Skin of body (tissue), 2 donors: ENCODE data around the gene ABCA10. TPM values are rescaled to one million over a fixed set of nuclear protein-coding genes. Genes with fewer than 3 reads are reported as not detected.
"Not testable (repeated sequence)": the region's sequence is repeated elsewhere in the genome, so short reads cannot be mapped to it uniquely, and the experiment has no call there.

ENCODE experiments used
- DNase-seq: peaks from one replicate; lab custom pipeline; 2025; lab: John Stamatoyannopoulos, UW
- total RNA-seq: library from RNA; depleted of rRNA; stranded (reverse); fragments of >200 nt; gene quantifications from one replicate; pipeline ENCODE4 v1.2.3, GENCODE V29; 2014

Gene ABCA10
- total RNA-seq, 1 donor from 2014 or later: 28.8 TPM

DNA sequence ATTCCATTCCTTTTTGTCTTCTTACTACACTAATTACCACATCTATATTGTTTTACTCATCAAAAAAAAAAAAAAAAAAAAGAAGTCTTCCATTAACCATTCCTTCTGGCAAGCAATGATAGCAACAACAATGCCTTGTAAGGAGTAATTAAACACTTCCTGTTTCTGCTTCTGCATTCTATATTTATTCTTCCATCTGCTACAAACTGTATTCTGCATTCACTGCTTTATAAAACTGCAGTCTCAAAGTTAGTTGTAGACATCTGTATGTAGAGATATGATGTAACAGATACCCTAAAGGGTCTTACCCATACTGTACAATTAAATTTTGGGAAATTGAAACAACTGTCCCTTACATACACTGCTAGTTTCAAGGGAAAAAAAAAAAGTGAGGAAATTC, 58.2 kb downstream of the ABCA10 start:
- DNase-seq: peak; percentile 8

DNA sequence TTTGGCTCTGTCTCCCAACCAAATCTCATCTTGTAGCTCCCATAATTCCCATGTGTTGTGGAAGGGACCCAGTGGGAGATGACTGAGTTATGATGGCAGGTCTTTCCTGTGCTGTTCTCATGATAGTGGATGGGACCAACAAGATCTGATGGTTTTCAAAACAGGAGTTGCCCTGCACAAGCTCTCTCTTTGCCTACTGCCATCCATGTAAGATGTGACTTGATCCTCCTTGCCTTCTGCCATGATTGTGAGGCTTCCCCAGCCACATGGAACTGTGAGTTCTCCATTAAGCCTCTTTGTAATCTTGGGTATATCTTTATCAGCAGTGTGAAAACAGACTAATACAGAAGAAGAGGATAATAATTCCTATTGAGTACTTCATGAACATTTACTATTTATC, 60.0 kb downstream of the ABCA10 start:
- not testable (repeated sequence) for DNase-seq

DNA sequence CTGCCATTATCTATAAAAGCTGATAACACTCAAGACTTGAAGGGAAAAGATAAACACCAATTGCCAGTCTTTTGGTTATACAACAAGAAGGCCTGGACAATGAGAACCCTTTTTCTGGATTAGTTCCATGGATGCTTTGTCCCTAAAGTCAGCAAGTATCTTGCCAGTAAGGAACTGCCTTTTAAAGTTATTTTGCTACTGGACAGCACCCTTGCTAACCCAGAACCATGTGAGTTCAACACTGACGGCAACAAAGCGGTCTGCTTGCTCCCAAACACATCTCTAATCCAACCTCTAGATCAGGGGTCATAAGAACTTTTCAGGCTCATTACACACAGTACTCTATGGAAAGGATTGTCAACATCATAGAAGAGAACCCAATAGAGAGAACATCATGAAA, 61.7 kb downstream of the ABCA10 start:
- no peak for DNase-seq

DNA sequence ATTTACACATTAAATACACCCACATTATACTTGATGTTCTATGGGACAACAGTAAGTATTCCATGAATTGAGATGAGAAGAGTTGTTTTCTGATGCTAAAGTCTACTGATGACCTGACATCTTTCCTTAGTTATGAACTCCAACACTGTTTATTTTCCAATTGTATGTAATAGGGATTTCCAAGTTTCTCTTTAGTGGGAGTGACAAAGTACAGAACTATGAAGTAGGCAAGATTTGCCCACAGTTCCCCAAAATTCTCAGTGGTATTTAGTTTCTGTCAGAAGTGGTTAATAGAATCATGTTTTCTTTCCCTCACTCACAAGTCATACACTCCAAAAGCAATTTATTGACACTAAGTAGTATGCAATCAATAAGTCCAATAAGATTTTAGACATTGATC, 64.4 kb downstream of the ABCA10 start:
- no peak for DNase-seq

DNA sequence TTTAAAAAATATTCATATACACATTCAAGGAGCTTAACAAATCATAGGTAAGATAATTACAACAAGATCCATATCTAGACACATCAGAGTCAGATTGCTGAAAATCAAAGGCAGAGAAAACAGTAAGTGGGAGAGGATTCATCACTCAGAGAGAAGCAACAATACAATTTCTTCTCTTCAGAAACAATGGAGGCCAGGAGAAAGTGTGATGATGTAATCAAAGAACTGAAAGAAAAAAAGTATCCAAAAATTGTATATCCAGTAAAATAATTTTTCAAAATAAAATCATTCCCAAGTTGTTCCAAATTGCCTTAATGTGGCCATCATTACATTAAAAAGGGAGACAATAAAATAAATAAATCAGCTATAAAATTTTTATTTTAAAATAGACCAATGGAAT, 69.2 kb downstream of the ABCA10 start:
- DNase-seq: no peak

DNA sequence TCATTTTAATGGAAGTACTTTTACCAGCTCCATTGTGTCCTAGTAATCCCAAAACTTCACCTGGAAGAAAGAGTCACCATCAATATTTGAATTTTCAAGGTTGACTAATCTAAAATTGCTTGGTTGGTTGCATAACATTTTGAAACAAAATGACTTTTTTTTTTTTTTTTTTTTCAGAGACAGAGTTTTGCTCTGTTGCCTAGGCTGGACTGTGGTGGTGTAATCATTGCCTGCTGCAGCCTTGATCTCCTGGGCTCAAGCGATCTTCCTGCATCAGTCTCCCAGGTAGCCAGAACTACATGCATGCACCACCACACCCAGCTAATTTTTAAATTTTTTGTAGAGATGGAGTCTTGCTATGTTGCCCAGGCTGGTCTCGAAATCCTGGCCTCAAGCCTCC, 74.4 kb downstream of the ABCA10 start:
- DNase-seq: no peak

DNA sequence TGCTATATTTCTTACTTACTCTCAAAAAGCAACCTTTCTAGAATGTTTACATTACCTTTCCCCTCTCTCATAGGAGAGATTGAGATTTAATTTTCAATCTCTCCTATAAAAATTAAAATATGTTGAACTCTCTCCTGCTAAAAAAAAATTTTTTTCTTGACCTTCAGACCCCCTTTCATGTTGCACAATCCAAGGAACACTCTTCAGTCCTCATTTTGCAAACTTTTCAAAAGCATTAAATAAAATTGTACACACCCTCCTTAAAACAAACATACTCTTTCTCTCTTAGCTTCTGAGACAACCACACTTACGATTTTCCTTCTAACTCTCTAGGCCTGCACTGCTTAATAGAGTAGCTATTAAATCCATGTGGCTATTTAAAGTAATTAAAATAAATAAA, 78.3 kb downstream of the ABCA10 start:
- no peak for DNase-seq

DNA sequence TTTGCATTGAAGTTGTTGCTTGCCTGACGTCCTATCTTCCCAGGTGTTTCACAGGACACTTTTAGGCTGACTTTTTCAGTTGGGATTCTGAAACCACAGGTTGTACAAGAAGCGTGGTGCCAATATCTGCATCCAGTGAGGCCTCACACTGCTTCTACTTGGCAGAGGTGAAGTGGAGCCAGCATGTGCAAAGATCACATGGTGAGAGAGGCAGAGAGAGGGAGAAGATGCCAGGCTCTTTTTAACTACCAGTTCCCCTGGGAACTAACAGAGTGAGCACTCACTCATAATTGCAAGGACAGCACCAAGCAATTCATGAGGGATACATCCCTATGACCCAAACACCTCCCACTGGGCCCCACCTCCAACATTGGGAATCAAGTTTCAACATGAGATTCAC, 81.2 kb downstream of the ABCA10 start:
- DNase-seq: no peak

DNA sequence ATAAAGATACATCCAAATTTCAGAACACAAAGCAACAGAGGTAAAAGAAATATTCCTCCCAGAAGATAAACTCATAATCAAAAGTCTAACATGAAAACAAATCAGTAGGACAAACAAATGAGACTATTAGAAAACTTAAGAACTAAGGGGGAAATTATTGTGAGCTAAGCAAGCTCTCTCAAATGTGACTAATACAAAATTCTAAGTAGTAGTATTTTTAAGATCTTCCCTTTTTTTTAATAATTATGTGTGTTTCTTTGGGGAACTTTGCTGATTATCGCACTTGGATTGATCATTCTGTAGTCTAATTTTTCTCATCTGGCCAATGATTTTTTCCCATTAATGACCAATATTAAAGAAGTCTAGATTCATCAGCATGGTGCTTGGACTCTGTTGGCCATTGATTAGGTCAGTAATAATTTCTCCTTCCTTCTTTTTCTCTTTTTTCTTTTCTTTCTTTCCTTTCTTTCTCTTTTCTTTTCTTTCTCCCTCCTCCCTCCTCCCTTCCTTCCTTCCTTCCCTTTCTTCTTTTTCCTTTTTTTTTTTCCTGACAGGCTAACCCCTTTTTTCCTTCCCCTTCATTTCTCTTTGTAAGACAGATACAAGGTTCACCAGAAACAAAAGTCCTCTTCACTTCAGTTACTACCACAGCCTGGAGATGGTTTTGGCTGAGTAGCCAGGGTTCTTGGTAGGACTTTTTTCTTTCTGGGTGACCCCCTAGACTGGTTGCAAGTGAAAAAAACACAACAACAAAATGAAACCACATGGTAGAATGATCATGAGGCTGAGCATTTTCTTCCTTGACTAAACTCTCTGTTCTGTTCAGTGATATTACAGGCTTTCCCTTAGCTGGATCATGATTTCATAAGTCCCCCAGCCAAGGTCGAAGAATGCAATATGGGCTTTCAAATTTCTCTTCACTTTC, 84.0 kb downstream of the ABCA10 start:
- no peak for DNase-seq

DNA sequence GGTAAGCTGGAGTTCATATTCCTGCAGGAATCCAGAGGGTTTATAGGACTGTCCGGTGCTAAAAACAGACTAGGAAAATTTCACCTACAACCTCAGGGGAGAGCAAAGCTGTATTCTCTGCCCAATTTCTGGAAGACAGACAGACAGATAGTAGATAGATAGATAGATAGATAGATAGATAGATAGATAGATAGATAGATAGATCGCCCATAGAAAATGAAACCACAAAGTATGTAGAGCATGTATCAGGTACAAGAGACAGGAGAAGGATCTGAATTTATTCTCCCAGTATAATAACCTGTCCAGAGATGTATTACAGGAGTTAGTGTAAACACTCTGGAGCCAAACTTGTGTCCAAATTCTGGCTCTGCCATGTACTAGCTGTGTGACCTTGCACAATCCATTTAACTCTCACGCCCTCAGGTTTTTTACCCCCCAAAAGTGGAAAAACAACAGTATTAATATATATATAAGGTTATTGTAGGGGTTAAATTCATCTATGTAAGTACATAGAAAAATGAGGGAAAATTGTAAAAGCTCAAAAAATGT, 84.9 kb downstream of the ABCA10 start:
- DNase-seq: no peak

DNA sequence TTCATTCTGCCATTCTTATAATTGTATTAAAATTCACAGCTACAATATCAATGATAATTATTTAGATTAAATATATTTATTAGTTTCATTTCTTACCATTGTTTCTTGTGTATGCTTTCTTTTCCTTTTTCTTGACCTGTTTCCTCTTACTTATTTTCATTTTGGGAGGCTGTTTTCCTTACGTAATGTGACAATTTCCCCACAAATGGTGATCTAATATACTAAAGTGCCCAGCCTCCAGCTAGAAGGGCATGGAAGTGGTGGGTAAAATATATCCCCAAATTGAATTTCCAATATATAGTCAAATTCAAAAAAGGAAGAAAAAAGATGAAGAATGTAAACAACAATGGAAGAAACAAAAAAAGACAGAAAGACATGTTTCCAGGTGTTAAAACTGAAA, 85.5 kb downstream of the ABCA10 start:
- DNase-seq: no peak

DNA sequence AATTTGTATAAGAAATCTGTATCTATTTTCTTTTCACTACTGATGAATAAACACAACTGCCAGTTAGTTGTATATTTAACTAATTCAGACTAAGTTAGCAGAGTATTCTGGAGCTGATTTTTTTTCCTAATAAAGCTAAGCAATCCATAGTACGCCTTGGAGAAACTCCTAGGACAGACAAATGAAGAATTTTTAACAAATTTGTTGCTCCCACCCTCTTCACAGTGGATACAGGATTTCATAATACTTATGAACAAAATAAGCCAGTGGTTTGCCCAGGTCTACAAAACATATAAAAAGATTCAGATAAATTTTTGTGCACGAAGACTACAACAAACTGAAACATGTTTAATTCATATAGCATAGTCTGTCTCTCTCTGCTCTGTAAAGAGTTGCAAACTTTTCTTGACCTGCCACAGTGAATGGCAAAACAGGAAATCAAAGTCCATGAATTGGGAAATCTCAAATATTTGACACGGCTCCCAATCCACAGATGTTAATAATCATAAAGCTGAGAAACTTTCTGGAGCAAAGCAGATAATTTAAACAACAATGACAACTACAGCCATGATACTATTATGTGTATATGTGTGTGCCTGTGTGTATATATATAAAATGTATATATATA, 86.3 kb downstream of the ABCA10 start:
- peak; percentile 81 for DNase-seq

DNA sequence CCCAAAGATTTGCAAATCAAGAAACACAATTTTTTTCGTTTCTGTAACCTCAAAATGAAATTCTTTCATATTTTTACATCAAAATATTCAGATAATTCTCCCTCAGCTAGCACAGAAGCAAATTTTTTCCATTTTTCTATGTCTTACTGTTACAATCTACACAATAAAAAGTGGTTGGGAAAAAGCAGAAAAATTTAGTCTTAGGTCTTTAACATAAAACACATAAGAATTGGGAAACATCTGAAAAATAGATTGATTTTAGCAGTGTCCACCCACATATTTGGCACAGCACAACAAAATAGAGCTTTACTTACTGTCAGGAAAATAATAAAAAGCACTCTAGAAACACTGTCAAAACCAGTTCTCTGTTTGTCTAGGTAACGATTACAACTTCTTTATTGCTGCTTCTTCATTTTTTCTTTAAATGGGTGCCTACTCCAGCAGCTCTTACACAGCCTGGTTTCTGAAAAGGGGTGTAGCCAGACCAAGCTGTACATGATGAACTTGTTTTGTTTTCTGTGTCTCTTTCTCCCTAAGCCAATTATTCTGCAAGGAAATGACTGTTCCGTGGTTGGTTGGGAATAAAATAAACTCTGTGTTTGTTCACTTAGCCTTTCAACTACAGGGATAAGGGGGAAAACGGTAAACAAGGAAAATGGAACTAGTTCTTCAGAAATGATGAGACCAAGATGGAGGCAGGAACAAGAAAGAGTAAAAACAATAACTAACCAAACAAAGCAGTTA, 87.0 kb downstream of the ABCA10 start, which contains the start of gene ABCA6:
ABCA6 (minus strand) TSS at position 465 of the 744 bp plus-strand sequence. CDS start 1,192 bp downstream, outside the sequence.
- DNase-seq: peak; percentile 66

DNA sequence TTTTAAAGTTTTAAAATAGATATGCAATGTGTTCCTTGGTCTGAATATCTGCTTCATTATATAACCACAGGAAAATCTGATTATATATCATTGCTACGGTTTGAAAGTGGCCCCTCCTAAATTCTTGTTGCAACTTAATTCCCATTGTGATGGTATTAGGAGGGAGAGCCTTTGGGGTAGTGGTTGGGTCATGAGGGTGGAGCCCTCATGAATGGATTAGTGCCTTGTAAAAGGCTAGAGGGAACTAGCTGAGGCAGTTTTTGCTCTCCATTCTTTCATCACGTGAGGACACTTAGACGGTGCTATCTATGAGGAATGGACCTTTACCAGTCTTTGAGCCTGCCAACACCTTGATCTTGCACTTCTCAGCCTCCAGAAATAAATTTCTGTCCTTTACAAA, 94.5 kb downstream of the ABCA10 start:
- no peak for DNase-seq

DNA sequence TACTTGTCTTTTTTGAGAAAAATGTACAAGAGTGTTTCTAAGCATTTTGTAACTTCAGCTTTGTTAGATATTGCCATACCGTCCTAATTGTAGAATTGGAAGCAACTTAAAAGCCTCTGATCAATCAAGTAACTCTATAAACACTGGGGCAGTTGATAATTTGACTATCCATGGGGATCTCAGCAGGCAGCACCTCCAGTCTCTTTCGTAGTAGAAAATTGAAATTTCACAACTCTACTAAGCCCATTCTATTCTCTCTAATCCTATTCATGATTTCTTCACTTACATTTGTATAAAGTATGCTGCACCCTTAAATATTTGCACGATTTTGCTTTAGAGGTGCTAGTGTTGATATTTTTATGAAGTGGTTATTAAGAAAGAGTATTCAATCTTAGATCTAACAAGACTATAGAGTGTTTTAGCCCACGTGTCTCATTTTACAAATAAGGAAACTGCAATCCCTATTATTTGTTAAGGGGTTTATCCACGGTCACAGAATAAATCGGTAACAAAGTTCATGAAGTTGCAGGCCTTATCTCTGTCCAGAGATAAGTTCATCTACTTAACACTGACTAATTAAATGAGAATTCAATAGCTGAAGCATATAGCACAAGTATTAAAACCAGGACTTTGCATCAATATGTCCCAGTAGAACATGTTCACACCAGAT, 97.9 kb downstream of the ABCA10 start:
- no peak for DNase-seq

DNA sequence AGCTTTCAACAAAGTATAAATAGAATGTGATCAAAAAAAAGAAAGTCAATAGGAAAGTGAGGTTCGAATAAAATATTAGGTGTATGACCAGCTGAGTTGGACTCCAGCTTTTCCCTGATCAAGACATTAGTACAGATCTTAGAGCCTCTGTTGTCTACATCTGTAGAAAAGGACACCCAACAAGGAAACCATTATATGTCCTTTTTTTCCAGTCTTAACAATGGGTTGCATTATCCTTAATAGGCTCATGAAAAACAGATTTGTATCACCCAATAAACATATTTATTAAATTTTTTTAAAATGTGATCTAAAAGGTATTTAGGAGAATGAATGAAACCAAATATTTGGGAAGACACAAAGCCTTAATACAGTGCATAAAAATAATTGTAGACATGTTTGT, 105.0 kb downstream of the ABCA10 start:
- no peak for DNase-seq

DNA sequence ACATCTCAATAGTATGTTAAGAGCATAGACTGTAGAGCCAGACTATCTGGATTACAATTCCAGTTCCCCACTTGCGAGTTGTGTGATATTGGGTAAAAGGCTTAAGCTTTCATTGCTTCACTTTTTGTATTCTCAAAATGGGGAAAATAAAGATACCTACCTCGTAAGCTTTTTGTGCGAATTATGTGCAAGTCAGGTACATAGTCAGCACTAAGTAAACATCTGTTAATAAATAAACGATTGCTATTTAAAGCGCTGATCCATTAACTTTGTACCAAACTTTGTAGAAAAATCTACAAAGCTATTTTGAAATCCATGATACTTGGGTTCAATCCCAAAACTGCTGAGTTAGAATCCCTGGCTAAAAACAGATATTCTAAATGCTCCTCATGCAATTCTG, 106.6 kb downstream of the ABCA10 start:
- no peak for DNase-seq

DNA sequence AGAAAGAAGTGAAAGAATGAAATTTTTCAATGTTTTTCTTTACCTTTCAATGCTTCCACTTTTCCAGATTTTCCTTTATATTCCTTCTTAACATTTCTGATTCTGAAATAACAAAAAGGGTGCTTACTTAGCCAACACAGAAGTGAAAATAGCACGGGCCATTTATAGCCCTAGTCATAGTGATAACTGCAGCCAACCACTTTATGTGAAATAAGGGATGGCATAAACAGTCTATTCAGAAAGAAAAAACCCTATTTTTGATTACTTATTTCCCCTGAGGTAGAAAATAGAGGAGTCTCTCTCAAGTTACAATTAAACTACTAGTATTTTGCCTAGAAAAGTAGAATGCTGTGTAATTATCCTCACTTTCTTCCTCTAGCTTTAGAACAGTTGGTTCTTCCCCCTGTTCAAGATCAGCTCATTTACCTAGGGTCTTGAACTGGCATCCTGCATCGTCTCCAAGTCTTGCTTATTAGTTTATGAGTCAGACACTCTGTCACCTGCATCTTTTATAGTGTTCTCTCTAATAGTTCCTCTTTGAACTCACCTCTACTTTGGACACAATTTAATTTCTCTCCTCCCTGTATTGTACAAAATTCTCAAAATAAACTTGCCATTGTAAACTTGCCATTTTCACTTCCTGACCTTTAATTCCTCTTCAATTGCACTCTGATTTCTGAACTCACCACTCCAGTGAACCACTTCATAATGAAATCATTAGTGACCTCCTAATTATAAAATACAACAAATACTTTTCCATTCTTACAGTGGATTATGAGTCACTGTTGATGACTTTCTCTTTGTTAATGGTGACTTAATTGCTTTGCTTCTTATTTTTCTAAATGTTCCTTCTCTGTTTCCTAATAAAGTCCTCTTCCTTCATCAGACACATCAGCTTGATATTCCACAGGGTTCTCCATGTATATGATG, 110.5 kb downstream of the ABCA10 start:
- no peak for DNase-seq

DNA sequence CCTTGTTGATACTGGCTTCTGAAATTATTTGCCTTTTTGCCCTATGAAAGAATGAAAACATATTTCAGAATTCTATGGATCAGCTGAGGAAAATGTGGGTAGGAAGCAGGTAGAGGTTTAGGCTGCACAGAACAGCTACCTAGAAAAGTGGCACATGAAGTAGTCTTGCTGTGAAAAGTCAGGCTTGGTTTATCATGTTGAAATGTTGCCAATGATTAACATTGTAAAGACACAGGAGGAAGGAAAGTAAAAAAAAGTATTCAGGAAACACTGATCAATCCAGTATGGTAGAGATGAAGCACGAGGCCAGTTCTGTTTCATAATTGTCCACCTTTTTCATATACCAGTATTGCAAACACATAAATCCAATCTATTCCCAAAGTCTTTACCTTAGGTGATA, 116.8 kb downstream of the ABCA10 start:
- no peak for DNase-seq
